ENCODE measurements around the gene TMEFF2.

DNA sequence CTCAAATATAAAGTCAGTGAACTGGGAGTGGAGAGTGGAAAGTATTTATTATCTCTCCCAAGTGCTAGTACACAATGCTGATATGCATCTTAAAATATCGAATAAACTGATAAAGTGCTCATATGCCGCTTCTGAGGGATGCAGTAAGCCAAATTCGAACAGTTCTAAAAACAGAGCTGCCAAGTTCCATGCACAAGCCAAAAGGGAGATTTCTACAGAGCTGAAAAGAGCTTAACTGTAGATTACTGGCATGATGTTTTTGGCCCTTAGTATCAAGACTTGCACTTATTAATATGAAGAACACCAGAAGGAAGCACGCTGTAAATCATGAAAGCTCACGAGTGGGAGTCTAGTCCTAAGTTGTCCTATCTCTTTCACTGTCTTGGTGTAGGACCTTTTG is 7.9 kb downstream of the TMEFF2 start:
- TF ChIP-seq POLR2A (IDR thresholded peaks at IDR 0.05) (no peak), POLR2AphosphoS5 (IDR thresholded peaks at IDR 0.05) (no peak)
- TF ChIP-seq, protein P1, sequence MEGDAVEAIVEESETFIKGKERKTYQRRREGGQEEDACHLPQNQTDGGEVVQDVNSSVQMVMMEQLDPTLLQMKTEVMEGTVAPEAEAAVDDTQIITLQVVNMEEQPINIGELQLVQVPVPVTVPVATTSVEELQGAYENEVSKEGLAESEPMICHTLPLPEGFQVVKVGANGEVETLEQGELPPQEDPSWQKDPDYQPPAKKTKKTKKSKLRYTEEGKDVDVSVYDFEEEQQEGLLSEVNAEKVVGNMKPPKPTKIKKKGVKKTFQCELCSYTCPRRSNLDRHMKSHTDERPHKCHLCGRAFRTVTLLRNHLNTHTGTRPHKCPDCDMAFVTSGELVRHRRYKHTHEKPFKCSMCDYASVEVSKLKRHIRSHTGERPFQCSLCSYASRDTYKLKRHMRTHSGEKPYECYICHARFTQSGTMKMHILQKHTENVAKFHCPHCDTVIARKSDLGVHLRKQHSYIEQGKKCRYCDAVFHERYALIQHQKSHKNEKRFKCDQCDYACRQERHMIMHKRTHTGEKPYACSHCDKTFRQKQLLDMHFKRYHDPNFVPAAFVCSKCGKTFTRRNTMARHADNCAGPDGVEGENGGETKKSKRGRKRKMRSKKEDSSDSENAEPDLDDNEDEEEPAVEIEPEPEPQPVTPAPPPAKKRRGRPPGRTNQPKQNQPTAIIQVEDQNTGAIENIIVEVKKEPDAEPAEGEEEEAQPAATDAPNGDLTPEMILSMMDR (IDR thresholded peaks at IDR 0.05 in 8 of 11, conservative IDR thresholded peaks at IDR 0.05 in 3 of 11) = no peak

All from spleen (tissue), 7 donors.